SK-N-SH (cell line): ENCODE results near the gene MAP2K5. TPM values are rescaled to one million over a fixed set of nuclear protein-coding genes. Genes with fewer than 3 reads are reported as not detected.
A peak's percentile ranks its signal among the peaks of the same experiment; 100 is the strongest.

Experiments used
- CTCF ChIA-PET: fragments of 300-600, 350-600 bp; formaldehyde crosslinking; extraction: SDS; loops from one replicate; lab custom pipeline; 2021; lab: Yijun Ruan, JAX
- POLR2A ChIA-PET: fragments of 350-600 bp; sonication (Branson Sonifier 250); formaldehyde crosslinking; extraction: SDS; loops from one replicate; lab custom pipeline; 2020; ENCODE audit warnings: antibody characterized with exemption, inconsistent platforms; lab: Yijun Ruan, JAX
- DNase-seq: peaks from one replicate; pipeline ENCODE4 v3.0.0; 2012
- H2AFZ ChIP-seq: fragments of 200-600 bp; sonication (generic); 2 replicates; pipeline ENCODE4 v1.8.1; 2016; ENCODE audit warnings: antibody characterized with exemption, mild to moderate bottlenecking, low read depth
- H3F3A ChIP-seq: fragments of 200-600 bp; sonication (generic); replicated peaks from 2 replicates; pipeline ENCODE3; 2016; ENCODE audit warnings: antibody characterized with exemption, mild to moderate bottlenecking; ENCODE audit not compliant: insufficient read depth
- H3K27ac ChIP-seq, 2 experiments: fragments of 200-500 bp in 1 of 2; fragments of 200-600 bp in 1 of 2; sonication (Bioruptor generic) in 1 of 2; sonication (generic), shearing (Covaris generic) in 1 of 2; 2 replicates each; pipeline versions ENCODE4 v1.5.1 to v1.6.1; 2014 to 2016; ENCODE audit warnings: low read depth in 2 of 2, inconsistent platforms in 1 of 2, low read length in 1 of 2, mild to moderate bottlenecking in 1 of 2, mixed read lengths in 1 of 2
- H3K27me3 ChIP-seq: fragments of 200-600 bp; sonication (generic), shearing (Covaris generic); 2 replicates; pipeline ENCODE4 v1.6.1; 2016; ENCODE audit warnings: mixed run types; ENCODE audit not compliant: insufficient read depth
- H3K36me3 ChIP-seq, 2 experiments: fragments of 200-500 bp in 1 of 2; fragments of 200-600 bp in 1 of 2; sonication (Bioruptor generic) in 1 of 2; sonication (generic) in 1 of 2; replicated peaks in 1 of 2; 2 replicates each; pipeline versions ENCODE3 to v1.5.1; 2014 to 2016; ENCODE audit warnings: low read length in 1 of 2, mild to moderate bottlenecking in 1 of 2; ENCODE audit not compliant: insufficient read depth in 2 of 2, control insufficient read depth in 1 of 2
- H3K4me1 ChIP-seq, 2 experiments: fragments of 200-500 bp in 1 of 2; fragments of 200-600 bp in 1 of 2; sonication (Bioruptor generic) in 1 of 2; sonication (generic), shearing (Covaris generic) in 1 of 2; 2 replicates each; pipeline versions ENCODE4 v1.5.1 to v1.6.1; 2014 to 2016; ENCODE audit warnings: low read depth in 1 of 2, low read length in 1 of 2, mixed run types in 1 of 2; ENCODE audit not compliant: insufficient read depth in 2 of 2, control insufficient read depth in 1 of 2
- H3K4me2 ChIP-seq: fragments of 200-600 bp; sonication (generic), shearing (Covaris generic); 2 replicates; pipeline ENCODE4 v1.6.1; 2017; ENCODE audit warnings: mixed run types
- H3K4me3 ChIP-seq, 2 experiments: fragments of 200-500 bp in 1 of 2; fragments of 200-600 bp in 1 of 2; sonication (Bioruptor generic) in 1 of 2; sonication (generic), shearing (Covaris generic) in 1 of 2; 2 replicates each; pipeline versions ENCODE4 v1.5.1 to v1.8.1; 2014 to 2016; ENCODE audit warnings: low read depth in 2 of 2, inconsistent platforms in 1 of 2, low read length in 1 of 2, mild to moderate bottlenecking in 1 of 2, mixed read lengths in 1 of 2, moderate library complexity in 1 of 2
- H3K79me2 ChIP-seq: fragments of 200-600 bp; sonication (generic); 2 replicates; pipeline ENCODE4 v1.8.1; 2017; ENCODE audit warnings: mild to moderate bottlenecking; ENCODE audit not compliant: insufficient read depth
- H3K9ac ChIP-seq: fragments of 200-600 bp; sonication (generic); 2 replicates; pipeline ENCODE4 v1.6.1; 2017; ENCODE audit warnings: mixed run types
- H3K9me2 ChIP-seq: fragments of 200-600 bp; sonication (generic); 2 replicates; pipeline ENCODE4 v1.6.1; 2017; ENCODE audit warnings: mixed run types
- H3K9me3 ChIP-seq: fragments of 200-600 bp; sonication (generic); 2 replicates; pipeline ENCODE4 v1.6.1; 2017; ENCODE audit warnings: mixed run types, mild to moderate bottlenecking, moderate library complexity
- H4K20me1 ChIP-seq: fragments of 200-600 bp; sonication (generic); 2 replicates; pipeline ENCODE4 v1.6.1; 2017; ENCODE audit warnings: mild to moderate bottlenecking, mixed run types; ENCODE audit not compliant: insufficient read depth
- ELF1 ChIP-seq: IDR thresholded peaks from 2 replicates; pipeline ENCODE4 v1.4.0; 2012
- GATA2 ChIP-seq: sonication (generic); formaldehyde crosslinking; IDR thresholded peaks from 2 replicates; pipeline ENCODE4 v1.5.0; 2020; ENCODE audit warnings: mild to moderate bottlenecking, missing genetic modification reagents
- JUND ChIP-seq: IDR thresholded peaks from 2 replicates; pipeline ENCODE4 v1.4.0; 2012
- MAX ChIP-seq: IDR thresholded peaks from 2 replicates; pipeline ENCODE4 v1.4.0; 2012; ENCODE audit warnings: low read depth
- MEF2A ChIP-seq: IDR thresholded peaks from 2 replicates; pipeline ENCODE4 v1.4.0; 2012; ENCODE audit warnings: low read depth, borderline replicate concordance
- NFIC ChIP-seq: IDR thresholded peaks from 2 replicates; pipeline ENCODE4 v1.4.0; 2012; ENCODE audit warnings: borderline replicate concordance
- NRF1 ChIP-seq: IDR thresholded peaks from 2 replicates; pipeline ENCODE4 v1.6.1; 2012; ENCODE audit warnings: low read depth, mild to moderate bottlenecking, low read length
- RAD21 ChIP-seq: IDR thresholded peaks from 2 replicates; pipeline ENCODE4 v1.6.1; 2012; ENCODE audit warnings: mild to moderate bottlenecking, low read length
- REST ChIP-seq: IDR thresholded peaks from 2 replicates; pipeline ENCODE4 v1.6.1; 2012; ENCODE audit warnings: mild to moderate bottlenecking, low read depth, low read length, moderate library complexity
- SIN3A ChIP-seq: IDR thresholded peaks from 2 replicates; pipeline ENCODE4 v1.6.1; 2012; ENCODE audit warnings: low read depth, mild to moderate bottlenecking, low read length, moderate library complexity, borderline replicate concordance
- TAF1 ChIP-seq: IDR thresholded peaks from 2 replicates; pipeline ENCODE4 v1.6.1; 2012; ENCODE audit warnings: low read depth, mild to moderate bottlenecking, low read length, moderate library complexity, borderline replicate concordance
- TCF12 ChIP-seq: IDR thresholded peaks from 2 replicates; pipeline ENCODE4 v1.4.0; 2012
- TEAD4 ChIP-seq: IDR thresholded peaks from 2 replicates; pipeline ENCODE4 v1.4.0; 2012; ENCODE audit warnings: mild to moderate bottlenecking, borderline replicate concordance; ENCODE audit not compliant: insufficient read depth
- USF2 ChIP-seq: fragments of 150-350 bp; IDR thresholded peaks from 2 replicates; pipeline ENCODE4 v1.6.1; 2017; ENCODE audit warnings: antibody characterized with exemption, low read length, low read depth, borderline replicate concordance
- YY1 ChIP-seq: IDR thresholded peaks from 2 replicates; pipeline ENCODE4 v1.4.0; 2012; ENCODE audit warnings: low read depth, mild to moderate bottlenecking
- WGBS: methylation state at CpG from one replicate; pipeline ENCODE4 v1.1.6; 2017; ENCODE audit warnings: low lambda C conversion rate; 5-methylcytosine and 5-hydroxymethylcytosine counted together
- polyA plus RNA-seq, 3 experiments: library from polyadenylated mRNA; depleted of rRNA; stranded (reverse); fragments of >200 nt; gene quantifications; 2 replicates each; pipeline ENCODE4 v1.2.3, GENCODE V29; 2012

The MAP2K5 gene
- polyA plus RNA-seq, 1 of the 3 experiments (the other 2 are of a cell fraction): 6.2 TPM

GRCh38 chr15:67760901-67761300 lies 218.4 kb downstream of the MAP2K5 start:
- Histone ChIP-seq H3K27ac (no peak overlapping the region), H3K36me3 (peaks cover 0 to 5% of the 10 kb centered on the region in 2 experiments), H3K9ac (no peak overlapping the region), H3F3A (no peaks in the 10 kb centered on the region), H3K79me2 (no peaks in the 10 kb centered on the region), H3K4me3 (no peak overlapping the region), H3K4me2 (no peak overlapping the region), H2AFZ (no peak overlapping the region), H3K4me1 (peaks cover 0 to 12% of the 10 kb centered on the region in 2 experiments; a peak in 1 of 4 replicates), H4K20me1 (no peaks in the 10 kb centered on the region), H3K9me3 (no peaks in the 10 kb centered on the region), H3K27me3 (no peaks in the 10 kb centered on the region), H3K9me2 (no peaks in the 10 kb centered on the region)
- TF ChIP-seq MAX (no peak), YY1 (no peak), TAF1 (no peak), USF2 (no peak)
- no peak for DNase-seq
- CTCF ChIA-PET: no interaction called here
- WGBS: 93% methylated on average over 6 of the region's 6 CpGs
- POLR2A ChIA-PET: no interaction called here

GRCh38 chr15:67761343-67761742 lies 218.8 kb downstream of the MAP2K5 start:
- no peaks in the 10 kb centered on the region for H4K20me1 ChIP-seq
- H3K9me2 ChIP-seq: no peaks in the 10 kb centered on the region
- ChIA-PET POLR2A (no interaction called here), CTCF (interaction anchor here (1.4 kb wide), 1 partner anchor 14 kb away, joined by 3 read pairs; no protein-coding TSS in a partner anchor)
- no peak overlapping the region for H3K27ac ChIP-seq
- no peak for TF ChIP-seq TCF12
- TF ChIP-seq GATA2 (CRISPR knock-in tag): 0 out of 2 replicates have a peak, but pooled peaks have one; percentile 20
- H3K36me3 ChIP-seq: peaks cover 0 to 5% of the 10 kb centered on the region in 2 experiments
- no peak overlapping the region for H2AFZ ChIP-seq
- H3K4me3 ChIP-seq: no peak overlapping the region
- H3K27me3 ChIP-seq: no peaks in the 10 kb centered on the region
- DNase-seq: no peak
- H3K9ac ChIP-seq: no peak overlapping the region
- H3F3A ChIP-seq: no peaks in the 10 kb centered on the region
- H3K4me1 ChIP-seq: peaks cover 0 to 12% of the 10 kb centered on the region in 2 experiments; a peak in 1 of 4 replicates
- no peak overlapping the region for H3K4me2 ChIP-seq
- 84% methylated on average over 4 of the region's 4 CpGs for WGBS
- H3K79me2 ChIP-seq: no peaks in the 10 kb centered on the region
- no peaks in the 10 kb centered on the region for H3K9me3 ChIP-seq

- Histone ChIP-seq H3K9ac (no peak overlapping the region), H3K4me1 (peaks cover 0 to 12% of the 10 kb centered on the region in 2 experiments; a peak in 1 of 4 replicates), H3K36me3 (peaks cover 0 to 5% of the 10 kb centered on the region in 2 experiments), H3K4me3 (no peak overlapping the region), H3K27ac (no peak overlapping the region), H3K79me2 (no peaks in the 10 kb centered on the region), H3K9me3 (no peaks in the 10 kb centered on the region), H3K27me3 (no peaks in the 10 kb centered on the region), H3F3A (no peaks in the 10 kb centered on the region), H3K4me2 (no peak overlapping the region), H2AFZ (no peak overlapping the region), H3K9me2 (no peaks in the 10 kb centered on the region), H4K20me1 (no peaks in the 10 kb centered on the region)
- POLR2A ChIA-PET: no interaction called here
- CTCF ChIA-PET: interaction anchor here (1.4 kb wide), 1 partner anchor 13 kb away, joined by 3 read pairs; no protein-coding TSS in a partner anchor
- DNase-seq: no peak
- WGBS: 81% methylated on average over 7 of the region's 7 CpGs
- TF ChIP-seq NRF1: no peak
- no peak for TF ChIP-seq SIN3A
- no peak for TF ChIP-seq JUND
- TF ChIP-seq RAD21: no peak
- TF ChIP-seq TAF1: no peak
- TF ChIP-seq ELF1: no peak
- TF ChIP-seq REST: no peak
- TF ChIP-seq NFIC: no peak
- TF ChIP-seq YY1: no peak
- TF ChIP-seq TEAD4: no peak
- TF ChIP-seq TCF12: no peak
- no peak for TF ChIP-seq MEF2A
- TF ChIP-seq GATA2 (CRISPR knock-in tag): no peak
Observed at GRCh38 chr15:67762610-67763368, 220.3 kb downstream of the MAP2K5 start.
